Thoracic aorta (tissue), 2 donors: ENCODE measurements around the gene LCN2. TPM values are rescaled to one million over a fixed set of nuclear protein-coding genes. Genes with fewer than 3 reads are reported as not detected.

Experiments
- ATAC-seq: fragments of 150-250 bp; one replicate; pipeline ENCODE4 v1.8.0; 2017; ENCODE audit warnings: low read depth; ENCODE audit not compliant: insufficient number of reproducible peaks, low FRiP score
- DNase-seq: peaks from one replicate; pipeline ENCODE4 v3.0.0-alpha.2; 2020; ENCODE audit warnings: low spot score
- H3K27ac ChIP-seq, 2 donors: fragments of 200-600 bp; sonication (generic); 1 replicate in 1 of 2; 2 replicates in 1 of 2; pipeline ENCODE4 v1.5.1; 2016; ENCODE audit warnings: mild to moderate bottlenecking in 2 of 2, moderate library complexity in 2 of 2
- H3K27me3 ChIP-seq: fragments of 200-600 bp; sonication (generic); replicated peaks from 2 replicates; pipeline ENCODE4 v1.6.0; 2016; ENCODE audit warnings: mild to moderate bottlenecking; ENCODE audit not compliant: insufficient read depth
- H3K36me3 ChIP-seq: fragments of 200-600 bp; sonication (generic); one replicate; pipeline ENCODE4 v1.5.1; 2016
- H3K4me1 ChIP-seq, 2 donors: fragments of 200-600 bp; sonication (generic); 1 replicate in 1 of 2; 2 replicates in 1 of 2; pipeline versions ENCODE4 v1.5.1 to v1.6.0; 2016; ENCODE audit warnings: low read depth in 2 of 2, mild to moderate bottlenecking in 1 of 2; ENCODE audit not compliant: control insufficient read depth in 1 of 2
- H3K4me3 ChIP-seq: fragments of 200-600 bp; sonication (generic); 2 replicates; pipeline ENCODE4 v1.5.1; 2016; ENCODE audit warnings: mild to moderate bottlenecking
- H3K9me3 ChIP-seq: fragments of 200-600 bp; sonication (generic); 2 replicates; pipeline ENCODE4 v1.5.1; 2016
- total RNA-seq, 2 donors: library from RNA; depleted of rRNA; stranded (reverse); fragments of >200 nt; gene quantifications; one replicate each; pipeline versions ENCODE4 v1.1.0 to v1.2.3, GENCODE V29; 2016
- TF ChIP-seq, protein P1 (sequence below): fragments of 200-600 bp; sonication (generic); IDR thresholded peaks from one replicate; pipeline ENCODE4 v1.5.1; 2019; ENCODE audit warnings: antibody characterized with exemption

Gene LCN2
- total RNA-seq, 2 donors from 2014 or later = not detected

DNA sequence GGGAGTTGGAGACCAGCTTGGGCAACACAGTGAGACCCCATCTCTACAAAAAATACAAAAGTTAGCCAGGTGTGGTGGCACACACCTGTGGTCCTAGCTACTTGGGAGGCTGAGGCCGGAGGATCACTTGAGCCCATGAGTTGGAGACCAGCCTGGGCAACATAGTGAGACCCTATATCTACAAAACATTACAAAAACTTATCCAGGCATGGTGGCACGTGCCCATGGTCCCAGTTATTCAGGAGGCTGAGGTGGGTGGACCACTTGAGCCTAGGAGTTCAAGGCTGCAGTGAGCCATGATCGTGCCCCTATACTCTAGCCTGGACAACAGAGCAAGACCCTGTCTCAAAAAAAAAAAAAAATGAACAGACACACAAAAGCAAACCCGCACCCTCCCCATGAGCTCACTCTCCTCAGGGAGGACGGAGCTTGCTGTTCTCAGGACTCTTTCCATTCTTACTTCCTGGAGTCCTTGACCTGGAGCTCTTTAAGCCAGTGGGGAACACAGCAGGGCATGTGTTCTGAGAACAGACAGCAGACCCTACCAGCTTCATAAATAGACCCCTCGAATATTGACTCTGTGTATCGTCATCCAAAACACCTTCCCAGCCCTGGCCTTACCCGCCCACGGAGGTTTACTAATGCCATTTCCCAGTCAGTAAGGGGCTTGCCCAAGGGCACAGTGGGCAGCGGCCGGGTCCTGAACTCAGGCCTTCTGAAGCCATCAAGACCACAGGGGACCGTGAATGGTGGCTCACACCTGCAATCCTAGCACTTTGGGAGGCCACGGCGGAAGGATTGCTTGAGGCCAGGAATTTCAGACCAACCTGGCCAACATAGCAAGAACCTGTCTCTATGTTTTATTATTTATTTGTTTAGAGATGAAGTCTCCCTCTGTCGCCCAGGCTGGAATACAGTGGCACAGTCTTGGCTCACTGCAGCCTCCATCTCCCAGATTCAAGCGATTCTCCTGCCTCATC, 32.9 kb upstream of the LCN2 start:
- Histone ChIP-seq H3K27ac (no peak overlapping the region), H3K4me3 (no peak overlapping the region), H3K27me3 (no peaks in the 10 kb centered on the region), H3K9me3 (no peaks in the 10 kb centered on the region), H3K36me3 (peaks cover 7% of the 10 kb centered on the region), H3K4me1 (peaks cover 0 to 8% of the 10 kb centered on the region in 2 donors)
- no peak for ATAC-seq
- DNase-seq = no peak
- TF ChIP-seq, protein P1, sequence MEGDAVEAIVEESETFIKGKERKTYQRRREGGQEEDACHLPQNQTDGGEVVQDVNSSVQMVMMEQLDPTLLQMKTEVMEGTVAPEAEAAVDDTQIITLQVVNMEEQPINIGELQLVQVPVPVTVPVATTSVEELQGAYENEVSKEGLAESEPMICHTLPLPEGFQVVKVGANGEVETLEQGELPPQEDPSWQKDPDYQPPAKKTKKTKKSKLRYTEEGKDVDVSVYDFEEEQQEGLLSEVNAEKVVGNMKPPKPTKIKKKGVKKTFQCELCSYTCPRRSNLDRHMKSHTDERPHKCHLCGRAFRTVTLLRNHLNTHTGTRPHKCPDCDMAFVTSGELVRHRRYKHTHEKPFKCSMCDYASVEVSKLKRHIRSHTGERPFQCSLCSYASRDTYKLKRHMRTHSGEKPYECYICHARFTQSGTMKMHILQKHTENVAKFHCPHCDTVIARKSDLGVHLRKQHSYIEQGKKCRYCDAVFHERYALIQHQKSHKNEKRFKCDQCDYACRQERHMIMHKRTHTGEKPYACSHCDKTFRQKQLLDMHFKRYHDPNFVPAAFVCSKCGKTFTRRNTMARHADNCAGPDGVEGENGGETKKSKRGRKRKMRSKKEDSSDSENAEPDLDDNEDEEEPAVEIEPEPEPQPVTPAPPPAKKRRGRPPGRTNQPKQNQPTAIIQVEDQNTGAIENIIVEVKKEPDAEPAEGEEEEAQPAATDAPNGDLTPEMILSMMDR = no peak

DNA sequence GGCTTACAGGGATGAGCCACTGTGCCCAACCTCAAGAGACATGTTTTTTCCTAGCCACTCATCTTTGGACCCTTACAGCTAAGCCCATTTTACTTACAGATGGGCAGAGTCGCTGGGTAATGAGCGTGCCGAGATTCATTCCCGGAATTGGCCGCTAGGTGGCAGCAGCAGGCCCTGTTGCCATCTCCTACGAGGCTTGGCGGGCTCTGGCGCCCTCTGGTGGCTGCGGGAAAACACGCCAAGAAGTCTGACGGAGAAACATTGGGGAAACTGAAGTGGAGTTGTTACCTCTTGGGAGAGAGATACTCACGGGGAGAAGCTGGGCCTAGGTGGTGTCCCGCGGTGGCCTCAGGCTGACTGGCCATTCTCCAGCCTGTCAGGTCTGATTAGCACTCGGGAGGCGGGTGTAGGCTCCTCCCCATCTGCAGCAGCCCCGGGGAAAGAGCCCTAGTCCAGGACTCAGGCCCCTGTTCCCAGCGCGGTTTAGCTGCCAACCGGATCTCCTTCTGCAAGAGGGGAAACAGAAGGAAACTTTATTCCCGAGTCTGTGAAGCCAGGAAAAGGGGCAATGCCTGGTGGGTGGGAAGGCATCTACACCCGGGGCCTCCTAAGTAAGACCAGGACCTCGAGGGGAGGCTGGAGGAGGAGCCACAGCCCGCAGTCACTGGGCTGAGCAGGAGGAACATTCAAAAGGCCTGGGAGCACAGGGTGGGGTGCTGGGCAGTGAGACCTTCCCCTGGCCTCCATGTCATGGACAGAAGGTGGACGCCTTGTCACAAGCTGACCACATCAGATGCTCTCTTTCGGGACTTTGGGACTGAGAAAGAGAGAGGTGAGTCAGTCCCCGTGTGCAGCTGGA, 31.4 kb upstream of the LCN2 start:
- no peak for ATAC-seq
- no peak overlapping the region for H3K4me3 ChIP-seq
- H3K36me3 ChIP-seq = peaks cover 20% of the 10 kb centered on the region
- DNase-seq = peak; percentile 67
- no peak overlapping the region for H3K27ac ChIP-seq
- TF ChIP-seq, protein P1 = peak; percentile 100
- no peaks in the 10 kb centered on the region for H3K9me3 ChIP-seq
- H3K4me1 ChIP-seq = peaks cover 0 to 8% of the 10 kb centered on the region in 2 donors
- no peaks in the 10 kb centered on the region for H3K27me3 ChIP-seq

DNA sequence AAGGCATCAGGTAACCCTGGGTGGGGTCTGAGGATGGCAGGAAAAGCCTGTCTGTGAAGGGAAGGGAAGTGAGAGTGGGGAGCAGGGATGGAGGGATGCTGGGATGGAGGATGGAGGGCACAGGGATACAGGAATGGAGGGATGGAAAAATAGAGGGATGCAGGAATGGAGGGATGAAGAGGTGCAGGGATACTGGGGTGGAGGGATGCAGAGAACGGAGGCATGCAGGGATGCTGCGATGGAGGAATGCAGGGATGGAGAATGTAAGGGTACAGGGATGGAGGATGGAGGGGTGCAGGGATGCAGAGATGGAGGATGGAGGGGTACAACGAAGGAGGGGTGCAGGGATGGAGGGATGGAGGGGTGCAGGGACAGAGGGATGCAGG, 30.8 kb upstream of the LCN2 start:
- ATAC-seq (no peak), DNase-seq (no peak)
- H3K9me3 ChIP-seq = no peaks in the 10 kb centered on the region
- TF ChIP-seq, protein P1 = no peak
- H3K4me1 ChIP-seq = peaks cover 0 to 8% of the 10 kb centered on the region in 2 donors
- H3K36me3 ChIP-seq = peaks cover 21% of the 10 kb centered on the region
- no peak overlapping the region for H3K27ac ChIP-seq
- no peak overlapping the region for H3K4me3 ChIP-seq
- no peaks in the 10 kb centered on the region for H3K27me3 ChIP-seq

DNA sequence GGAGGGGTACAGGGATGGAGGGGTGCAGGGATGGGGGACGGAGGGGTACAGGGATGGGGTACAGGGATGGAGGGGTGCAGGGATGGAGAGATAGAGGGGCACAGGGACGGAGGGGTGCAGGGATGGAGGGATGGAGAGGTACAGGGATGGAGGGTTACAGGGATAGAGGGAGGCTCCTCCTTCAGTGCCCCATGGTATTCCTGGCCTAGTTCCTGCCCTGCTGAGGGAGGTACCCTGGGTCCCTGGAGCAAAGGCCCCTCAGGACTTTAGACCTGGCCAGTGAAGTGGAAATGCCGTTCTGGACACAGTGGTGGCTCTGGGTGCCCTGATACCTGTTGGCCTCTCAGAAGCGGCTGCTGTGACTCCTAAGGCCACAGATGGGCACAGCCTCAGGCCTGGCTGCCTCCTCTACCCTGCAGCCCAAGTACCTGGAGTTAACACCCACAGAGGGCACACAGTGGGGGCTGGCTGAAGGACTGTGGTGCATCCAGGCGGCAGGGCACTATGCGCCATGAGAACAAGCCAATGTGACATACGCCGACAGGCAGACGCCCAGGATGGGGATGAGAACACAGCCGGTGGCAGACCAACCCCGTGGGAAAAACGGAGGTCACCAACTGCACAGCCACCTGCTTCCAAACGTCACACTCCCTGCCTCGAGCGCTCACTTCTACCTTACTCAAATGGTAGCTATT, 30.1 kb upstream of the LCN2 start:
- Histone ChIP-seq H3K9me3 (no peaks in the 10 kb centered on the region), H3K27ac (no peak overlapping the region), H3K36me3 (peaks cover 17% of the 10 kb centered on the region), H3K27me3 (no peaks in the 10 kb centered on the region), H3K4me3 (no peak overlapping the region), H3K4me1 (peaks cover 0 to 8% of the 10 kb centered on the region in 2 donors)
- DNase-seq (no peak), ATAC-seq (no peak)
- TF ChIP-seq, protein P1 = no peak
